NCI-H446 treated with DMSO at 0.1 percent for 48 hours (cell line): ENCODE measurements around the gene CYP27C1.
"Not testable (repeated sequence)": the region's sequence is repeated elsewhere in the genome, so short reads cannot be mapped to it uniquely, and the experiment has no call there.

Source experiments
- DNase-seq: peaks from one replicate; lab custom pipeline; 2025; lab: John Stamatoyannopoulos, UW

Gene CYP27C1

DNA sequence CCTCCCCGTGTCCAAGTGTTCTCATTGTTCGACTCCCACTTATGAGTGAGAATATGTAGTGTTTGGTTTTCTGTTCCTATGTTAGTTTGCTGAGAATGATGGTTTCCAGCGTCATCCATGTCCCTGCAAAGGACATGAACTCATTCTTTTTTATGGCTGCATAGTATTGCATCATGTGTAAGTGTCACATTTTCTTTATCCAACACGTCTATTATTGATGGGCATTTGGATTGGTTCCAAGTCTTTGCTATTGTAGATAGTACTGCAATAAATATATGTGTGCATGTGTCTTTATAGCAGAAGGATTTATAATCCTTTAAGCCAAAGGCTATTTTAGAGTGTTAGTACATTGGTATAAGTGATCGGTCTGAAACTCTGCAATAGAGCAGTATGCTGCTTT lies 4.0 kb upstream of the CYP27C1 start:
- DNase-seq: not testable (repeated sequence)

DNA sequence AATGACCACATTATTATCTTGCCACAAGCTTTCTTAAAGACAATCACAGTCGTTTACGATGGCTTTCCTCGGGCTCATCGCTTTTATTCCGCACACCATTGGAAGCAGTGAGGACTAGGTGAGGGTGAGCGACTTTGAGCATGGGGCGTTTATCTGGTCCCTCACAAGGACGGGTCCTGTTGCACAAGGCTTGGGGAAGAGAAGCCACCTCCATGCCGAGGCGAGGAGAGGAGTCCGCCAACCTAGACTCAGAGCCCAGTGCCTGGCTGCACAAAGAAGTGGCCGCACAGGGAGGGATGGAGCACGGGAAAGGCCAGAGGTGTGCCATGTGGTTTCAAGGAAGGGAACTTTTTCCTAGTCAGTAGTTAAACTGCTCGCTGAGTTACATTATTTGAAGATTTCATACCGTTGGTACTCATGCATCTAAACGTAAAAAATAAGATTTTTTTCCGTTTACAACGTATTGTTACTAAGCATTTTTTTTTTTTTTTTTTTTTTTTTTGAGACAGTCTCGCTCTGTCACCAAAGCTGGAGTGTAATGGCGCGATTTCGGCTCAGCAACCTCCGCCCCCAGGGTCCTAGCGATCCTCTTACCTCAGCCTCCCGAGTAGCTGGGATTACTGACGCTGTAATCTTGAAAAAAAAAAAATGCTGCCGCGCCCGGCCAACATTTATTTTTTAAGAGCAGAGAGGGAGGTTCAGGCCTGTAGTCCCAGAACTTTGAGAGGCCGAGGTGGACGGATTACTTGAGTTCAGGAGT lies 849 bp upstream of the CYP27C1 start:
- no peak for DNase-seq

DNA sequence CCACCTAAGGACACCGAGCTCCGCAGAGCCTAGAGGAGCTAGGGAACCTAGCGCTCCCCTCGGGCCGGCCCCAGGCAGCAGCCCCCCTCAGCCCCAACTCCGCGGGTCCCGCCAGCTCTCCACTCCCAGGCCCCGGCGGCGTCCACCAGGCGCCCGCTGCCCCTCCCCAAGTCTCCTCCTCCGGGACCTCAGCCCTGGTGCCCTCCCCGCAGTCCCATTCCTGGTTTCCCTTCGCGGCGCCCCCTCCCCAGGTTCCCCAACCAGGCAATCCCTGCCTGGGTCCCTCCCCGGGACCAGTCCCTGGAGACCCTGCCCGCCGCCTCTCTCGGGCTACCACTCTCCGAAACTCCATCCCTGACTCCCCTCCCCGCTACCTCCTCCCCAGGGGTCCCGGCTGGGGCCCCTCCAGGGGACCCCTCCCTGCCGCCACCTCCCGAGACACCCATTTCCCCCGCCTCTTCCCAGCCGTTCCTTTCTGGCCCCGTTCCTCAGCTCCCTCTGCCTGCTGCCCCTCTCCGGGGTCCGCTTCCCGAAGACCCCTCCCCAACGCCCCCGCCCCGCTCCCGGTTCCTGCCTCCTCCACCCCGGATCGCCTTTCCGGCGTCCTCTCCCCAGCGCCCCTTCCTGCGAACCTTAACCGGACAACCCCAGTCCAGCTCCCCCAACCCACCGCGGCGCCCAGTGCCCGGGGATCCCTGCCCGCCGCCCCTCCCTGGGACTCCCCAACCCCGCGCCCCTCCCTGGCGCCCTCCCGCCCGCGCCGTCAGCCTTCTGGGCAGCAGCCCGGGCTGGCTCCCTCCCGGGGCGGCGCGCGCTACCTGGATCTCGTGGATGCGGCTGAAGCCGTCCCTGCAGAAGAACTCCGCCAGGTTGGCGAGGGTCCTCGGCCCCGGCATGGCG lies 678 bp downstream of the CYP27C1 start:
- no peak for DNase-seq

DNA sequence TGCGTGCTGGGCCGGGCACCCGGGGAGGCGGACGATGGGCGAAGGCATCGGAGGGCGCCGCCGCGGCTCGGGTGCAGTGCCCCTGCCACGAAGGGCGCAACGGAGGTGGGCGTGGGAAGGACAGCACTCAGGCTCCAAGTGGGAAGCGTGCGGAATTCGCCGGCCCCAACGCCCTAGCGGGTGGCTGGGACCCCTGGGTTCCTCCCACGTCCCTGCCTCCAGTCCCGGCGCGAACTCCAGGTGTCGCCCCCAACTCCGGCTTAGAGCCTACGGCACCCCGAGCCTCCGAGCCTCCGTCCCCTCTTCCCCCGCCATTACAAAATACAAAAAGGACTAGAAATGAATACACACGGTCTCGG lies 1.3 kb downstream of the CYP27C1 start:
- no peak for DNase-seq

DNA sequence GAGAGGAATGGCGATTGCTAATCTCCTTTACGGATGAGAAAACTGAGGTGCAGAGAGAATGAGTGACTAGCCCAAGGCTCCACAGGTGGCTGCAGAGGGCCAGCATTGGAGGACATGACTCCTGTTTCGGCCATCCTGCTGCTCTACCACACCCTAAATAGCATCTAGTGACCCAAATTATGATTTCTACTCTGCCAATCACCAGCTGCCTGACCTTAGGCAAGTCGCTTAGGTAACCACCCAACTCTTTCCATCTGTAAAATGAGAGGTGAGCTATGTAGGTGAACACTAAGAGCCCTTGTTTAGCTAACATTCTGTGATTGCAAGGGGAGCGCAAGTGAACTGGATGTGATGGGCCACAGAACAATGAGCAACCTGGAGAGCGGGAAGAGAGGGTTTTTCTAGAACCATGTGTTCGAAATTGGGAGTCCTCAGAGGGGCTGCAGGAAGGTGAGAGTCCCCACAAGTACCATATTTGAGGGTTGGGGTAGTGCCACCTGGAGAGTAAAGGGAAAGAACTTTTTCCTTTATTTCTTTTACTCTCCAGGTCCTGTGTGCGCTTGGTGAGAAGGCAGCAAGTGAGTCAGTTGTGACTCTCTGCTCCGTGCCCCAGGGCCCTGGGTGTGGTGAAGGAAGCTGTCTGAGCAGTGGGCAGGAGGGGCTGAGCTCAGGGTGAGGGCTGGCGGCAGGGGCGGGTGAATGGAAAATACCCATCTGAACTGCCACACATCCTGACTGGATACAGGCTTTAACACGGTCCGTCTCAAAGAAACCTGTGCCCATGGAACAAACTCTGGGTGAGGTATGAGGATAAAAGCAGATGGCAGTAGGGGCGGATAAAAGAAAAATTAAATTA lies 2.4 kb downstream of the CYP27C1 start:
- no peak for DNase-seq

DNA sequence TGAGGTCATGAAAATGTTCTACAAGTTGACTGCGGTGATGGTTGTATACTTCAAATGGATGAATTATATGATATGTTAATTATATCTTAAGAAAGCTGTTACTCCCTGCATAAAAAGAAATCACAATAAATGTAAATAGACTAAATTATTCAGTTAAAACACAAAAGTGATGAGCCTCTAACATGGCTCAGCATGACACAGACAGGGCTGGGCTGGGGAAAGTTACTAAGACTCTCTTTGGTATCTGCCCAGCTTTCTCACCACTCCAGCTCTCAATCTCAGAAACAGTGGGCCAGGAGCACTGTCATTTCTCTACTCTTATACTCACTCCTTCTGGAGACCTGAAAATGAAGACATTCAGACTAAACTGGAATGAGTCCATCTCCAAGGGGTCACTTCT lies 3.5 kb downstream of the CYP27C1 start:
- no peak for DNase-seq

DNA sequence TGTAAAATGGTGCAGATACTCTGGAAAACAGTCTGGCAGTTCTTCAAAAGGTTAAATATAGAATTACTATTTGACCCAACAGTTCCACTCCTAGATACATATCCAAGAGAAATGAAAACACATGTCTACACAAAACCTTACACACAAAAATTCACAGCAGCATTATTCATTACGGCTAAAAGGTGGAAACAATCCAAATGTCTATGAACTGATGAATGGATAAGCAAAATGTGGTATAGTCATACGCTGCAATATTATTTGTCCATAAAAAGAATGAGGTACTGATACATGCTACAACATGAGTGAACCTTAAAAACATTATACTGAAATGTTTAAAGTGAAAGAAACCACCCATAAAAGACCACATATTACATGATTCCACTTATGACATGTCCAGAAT lies 4.0 kb downstream of the CYP27C1 start:
- no peak for DNase-seq

DNA sequence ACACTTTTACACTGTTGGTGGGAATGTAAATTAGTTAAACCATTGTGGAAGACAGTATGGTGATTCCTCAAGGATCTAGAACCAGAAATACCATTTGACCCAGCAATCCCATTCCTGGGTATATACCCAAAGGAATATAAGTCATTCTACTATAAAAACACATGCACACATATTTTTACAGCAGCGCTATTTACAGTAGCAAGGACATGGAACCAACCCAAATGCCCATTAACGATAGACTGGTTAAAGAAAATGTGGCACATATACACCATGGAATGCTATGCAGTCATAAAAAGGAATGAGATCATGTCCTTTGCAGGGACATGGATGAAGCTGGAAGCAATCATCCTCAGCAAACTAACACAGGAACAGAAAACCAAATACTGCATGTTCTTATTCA lies 5.9 kb downstream of the CYP27C1 start:
- not testable (repeated sequence) for DNase-seq

DNA sequence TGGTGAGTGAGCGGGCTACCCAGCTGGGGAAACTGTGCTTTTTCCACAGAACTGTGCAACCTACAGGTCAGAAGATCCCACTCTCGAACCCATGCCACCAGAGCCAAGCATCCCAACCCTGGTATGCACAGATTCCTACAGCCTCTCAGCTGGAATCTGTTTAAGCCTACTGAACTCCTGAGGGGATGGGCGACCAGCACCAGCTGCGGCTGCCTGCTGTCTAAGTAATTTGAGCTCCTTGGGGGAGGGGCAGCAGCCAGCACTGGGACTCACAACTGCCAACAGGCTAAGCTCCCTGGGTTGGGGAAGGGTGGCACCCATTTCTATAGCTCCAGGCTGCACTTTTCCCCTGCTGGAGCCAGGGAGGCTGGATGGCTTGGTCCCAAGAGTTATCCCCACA lies 11.8 kb downstream of the CYP27C1 start:
- DNase-seq: peak; percentile 29

DNA sequence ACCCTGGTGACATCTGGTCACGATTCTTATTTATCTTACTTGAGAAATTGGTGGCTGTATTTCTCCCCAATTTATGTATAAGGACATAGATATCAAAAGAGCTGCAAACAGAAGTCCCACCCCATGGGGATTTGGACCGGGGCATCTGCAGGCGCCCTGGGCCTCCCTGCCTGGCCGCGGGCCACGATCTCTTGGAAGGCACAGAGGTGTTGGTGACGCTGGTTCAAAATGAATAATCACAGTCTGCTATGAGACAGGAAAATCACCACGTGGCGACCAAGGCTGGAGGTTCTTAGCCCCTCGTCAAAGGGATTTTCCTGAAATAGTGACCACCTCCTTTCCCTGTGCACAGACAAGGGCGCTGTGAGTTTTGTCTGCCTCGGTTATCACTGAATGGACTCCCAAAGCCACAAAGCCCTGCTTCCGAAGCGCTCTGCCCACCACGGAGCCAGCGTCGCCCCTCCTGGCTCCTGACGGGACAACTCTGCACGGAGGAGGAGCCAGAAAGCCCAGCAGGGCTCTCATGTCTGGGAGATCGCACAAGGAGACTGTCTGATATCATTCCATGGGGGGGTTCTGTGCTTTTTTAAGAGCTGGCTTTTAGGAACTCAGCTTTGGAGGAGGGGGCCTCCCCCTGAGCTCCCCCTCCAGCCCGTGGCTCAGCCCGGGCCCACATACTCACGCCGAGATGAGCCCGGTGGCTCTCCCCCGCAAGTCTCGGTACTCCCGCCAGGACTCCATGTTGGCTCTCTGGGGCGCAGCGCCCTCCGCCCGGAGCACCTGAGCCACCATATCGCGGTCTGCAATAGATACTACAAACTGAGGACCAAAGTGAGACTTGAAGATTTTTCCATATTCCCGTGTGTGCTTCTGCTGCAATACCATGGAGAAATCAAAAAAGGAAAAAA lies 14.6 kb downstream of the CYP27C1 start:
- DNase-seq: no peak

DNA sequence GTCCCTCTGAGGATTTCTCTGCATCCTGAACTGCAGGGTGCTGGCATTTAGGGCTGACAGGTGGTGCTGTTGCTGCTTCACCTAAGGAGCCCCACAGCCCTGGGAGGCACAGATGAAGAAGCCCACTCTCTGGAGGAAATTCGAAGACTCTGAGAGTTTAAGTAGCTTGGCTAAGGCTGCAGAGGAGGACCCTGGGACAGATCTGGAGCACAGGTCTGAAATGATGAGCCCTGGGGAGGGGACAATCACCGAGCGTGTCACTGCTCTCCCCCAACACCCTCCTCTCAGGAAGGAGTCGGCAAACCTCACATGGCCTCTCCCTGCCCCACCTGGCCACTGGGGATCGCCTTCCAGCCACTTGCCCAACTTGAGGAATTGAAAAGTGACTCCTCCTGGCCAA lies 18.6 kb downstream of the CYP27C1 start:
- no peak for DNase-seq

DNA sequence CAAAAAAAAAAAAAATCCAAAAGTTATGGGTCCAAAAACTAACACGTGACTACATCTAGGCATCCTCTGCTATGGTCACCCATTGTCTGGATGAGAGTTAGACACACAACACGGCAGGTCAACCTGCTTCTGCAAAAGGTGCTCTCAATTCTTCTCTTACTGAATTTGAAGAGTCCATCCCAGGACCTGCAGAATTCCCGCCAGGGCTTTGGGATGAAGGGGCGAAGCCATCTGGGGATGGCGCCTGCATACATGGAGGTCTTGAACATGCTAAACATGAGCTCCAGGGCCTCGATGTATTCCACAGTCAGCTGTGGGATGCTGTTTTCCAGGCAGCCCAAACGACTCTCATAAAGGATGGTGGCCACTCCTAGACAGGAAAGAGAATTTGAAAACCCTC lies 19.1 kb downstream of the CYP27C1 start:
- no peak for DNase-seq

DNA sequence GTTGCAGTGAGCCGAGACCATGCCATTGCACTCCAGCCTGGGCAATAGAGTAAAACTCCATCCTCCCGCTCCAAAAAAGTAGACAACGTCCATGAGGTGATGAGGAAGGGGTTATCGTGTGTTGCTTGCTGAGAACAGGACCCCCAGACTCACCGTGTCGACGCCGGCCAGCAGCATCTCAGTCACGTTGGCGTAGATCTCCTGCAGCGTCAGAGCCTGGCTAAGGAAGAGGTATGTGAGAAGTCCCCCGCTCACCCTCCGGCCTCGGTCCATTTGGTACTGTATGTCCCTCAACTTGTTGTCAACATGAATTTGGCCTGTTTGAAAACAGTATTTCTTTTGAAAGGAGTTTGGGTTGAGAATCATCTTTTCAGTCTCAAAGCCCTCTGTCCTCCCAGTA lies 20.9 kb downstream of the CYP27C1 start:
- DNase-seq: no peak

DNA sequence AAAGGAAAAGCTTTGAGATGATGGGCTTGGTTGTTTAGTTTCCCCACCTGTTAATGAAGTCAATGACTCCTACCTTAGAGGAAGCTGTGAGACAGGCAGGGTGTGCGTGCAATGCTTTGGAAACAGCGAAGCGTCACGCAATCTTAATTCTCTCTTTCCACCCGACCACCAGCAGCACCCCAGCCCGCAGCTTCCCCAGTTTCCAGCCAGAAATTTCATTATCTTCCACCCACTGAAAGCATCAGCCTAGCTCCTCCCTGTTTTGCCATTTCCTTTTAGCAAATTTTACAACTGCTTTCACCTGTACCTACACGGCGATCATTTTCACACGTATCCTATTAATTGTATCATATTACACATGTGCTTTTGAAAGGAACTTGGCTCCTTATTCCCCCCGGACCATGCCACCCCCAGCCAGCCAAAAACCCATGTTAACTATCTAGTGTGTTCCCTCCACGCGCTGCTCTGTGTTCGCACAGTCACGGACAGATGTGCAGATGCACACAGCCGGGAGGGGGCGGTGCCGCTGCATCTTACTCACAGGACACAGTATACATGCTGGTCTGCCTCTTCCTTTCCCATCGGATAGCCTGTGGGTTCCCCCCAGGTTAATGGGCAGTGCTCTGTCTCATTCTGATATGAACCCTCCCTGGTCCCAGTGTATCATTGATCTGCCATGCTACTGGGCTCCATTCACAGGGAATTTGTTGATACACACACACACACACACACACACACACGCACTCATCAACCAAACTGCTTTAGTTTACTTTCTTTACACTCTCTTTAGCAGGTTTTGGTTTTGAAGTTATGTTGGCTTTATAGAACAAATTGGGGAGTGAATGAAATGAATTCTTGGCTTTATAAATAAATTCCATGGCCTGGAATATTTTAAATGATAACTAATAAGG lies 22.4 kb downstream of the CYP27C1 start:
- peak; percentile 3 for DNase-seq

DNA sequence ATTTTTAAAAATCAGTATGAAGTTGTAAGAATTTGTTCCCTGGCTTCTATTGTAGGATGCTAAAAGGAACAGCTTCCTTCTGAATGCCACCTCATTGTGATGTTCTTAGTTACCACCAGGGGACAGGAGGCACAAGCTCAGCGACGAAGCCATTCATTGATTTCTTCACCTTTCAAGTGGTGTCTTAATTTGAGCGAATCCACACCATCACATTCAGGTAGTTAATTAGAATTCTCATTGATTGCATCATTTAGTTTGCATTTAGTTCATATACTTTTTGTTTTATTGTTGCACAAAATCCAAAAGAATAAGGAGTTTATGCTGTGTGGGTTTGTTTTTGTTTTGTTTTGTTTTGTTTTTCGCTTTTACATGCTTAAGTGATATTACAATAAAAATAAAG lies 23.1 kb downstream of the CYP27C1 start:
- DNase-seq: no peak

DNA sequence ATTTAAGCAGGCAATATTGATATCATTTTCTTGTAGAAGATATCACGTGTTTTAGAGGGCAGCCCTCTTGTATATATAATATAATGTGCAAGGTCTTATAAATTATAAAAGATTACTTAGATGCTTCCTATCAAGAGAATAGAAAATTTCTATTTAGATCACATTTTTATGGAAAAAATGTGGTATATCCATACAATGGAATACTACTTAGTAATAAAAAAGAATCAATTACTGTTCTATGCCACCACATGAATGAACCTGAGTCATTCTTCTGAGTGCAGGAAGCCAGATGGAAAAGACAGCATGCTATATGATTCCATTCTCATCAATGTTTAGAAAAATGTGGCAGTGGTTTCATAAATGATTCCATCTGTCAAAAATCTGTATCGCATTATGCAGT lies 23.6 kb downstream of the CYP27C1 start:
- DNase-seq: no peak

DNA sequence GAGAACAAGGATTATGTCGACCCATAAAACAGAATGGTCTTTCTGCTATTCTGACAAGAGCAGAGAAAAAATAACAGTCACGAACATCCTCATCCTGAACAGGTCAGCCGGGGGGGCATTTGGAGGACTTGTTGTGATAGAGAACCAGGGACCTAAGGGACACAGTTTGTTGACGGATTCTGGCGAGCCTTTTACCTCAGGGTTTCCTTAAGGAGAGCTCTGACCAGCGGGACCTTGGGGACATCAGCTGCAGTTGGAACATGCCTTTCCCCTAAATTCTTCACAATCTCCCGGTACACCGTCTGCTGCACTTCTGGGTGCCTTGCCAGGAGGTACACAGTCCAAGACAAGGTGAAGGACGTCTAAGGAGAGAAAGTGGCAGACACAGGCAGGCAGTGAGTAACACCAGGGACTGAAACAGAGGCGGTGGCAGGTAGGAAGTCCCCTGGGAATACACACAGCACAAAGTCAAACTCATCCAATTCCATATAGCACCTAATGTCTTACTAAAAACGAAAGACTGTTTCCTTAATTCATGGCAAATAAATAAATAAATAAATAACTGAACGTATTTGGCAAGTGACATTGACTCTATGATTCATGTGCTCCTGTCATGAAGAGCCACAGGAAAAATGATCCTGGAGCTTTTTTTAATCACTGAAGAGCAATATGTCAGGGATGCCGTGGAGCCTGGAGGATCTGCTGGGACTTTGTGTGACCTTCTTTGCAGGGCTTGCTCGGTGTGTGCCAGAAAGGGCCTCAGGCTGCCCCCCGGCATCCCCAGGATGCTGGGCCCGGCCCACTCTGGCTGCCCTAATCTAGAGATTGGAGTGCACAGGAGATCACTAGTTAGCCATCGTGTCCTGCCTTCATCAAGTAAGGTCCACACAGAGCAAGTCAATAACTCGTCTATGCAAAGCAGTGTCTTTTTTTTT lies 24.7 kb downstream of the CYP27C1 start:
- no peak for DNase-seq

DNA sequence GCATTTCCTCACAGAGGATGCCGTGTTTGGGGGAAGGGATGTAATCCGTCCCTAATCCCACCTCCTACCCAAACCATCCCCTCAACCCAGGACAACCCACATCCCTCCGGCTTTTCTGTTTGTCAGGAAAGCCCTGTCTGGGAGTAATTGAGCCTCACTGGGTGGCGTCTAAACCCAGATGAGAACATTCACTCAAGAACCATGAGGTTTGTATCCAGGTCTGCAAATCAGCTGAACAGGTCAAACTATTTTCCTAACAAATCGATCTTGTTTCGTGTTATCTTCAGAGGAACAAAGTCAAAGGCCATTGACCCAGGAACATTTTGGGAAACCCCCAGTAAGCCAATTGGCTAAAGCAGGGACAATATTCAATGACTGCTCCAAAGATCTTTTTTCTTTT lies 25.7 kb downstream of the CYP27C1 start:
- DNase-seq: no peak

DNA sequence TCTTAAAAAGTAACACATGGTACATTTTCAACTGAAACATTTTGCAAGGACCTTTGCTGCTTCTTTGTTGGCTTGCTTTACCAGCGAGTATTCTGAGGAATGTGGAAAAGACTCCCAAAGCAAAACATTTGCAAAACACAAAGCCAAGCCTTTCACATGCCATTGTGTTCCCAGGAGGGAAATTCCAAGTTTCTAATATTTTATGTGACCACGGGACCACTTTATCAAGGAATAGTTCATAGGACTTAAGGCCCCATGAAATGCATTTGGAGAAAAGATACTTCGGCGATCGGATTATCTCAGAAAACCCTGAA lies 26.2 kb downstream of the CYP27C1 start:
- DNase-seq: no peak
